H1 (cell line): ENCODE measurements around the gene NRIP2. TPM values are rescaled to one million over a fixed set of nuclear protein-coding genes. Genes with fewer than 3 reads are reported as not detected.

Experiments
- CTCF ChIA-PET: fragments of 300-600 bp; sonication (Branson Sonifier 250); formaldehyde crosslinking; loops from one replicate; lab custom pipeline; 2021; ENCODE audit not compliant: partially characterized antibody; lab: Charles Lee
- POLR2A ChIA-PET: fragments of 300-600 bp; sonication (Branson Sonifier 250); formaldehyde crosslinking; loops from one replicate; lab custom pipeline; 2021; ENCODE audit warnings: inconsistent platforms; ENCODE audit not compliant: partially characterized antibody; lab: Charles Lee
- DNase-seq, 2 experiments: peaks; one replicate each; pipeline versions ENCODE4 v3.0.0 to v3.0.0-alpha.2; 2010 to 2022; ENCODE audit warnings: low spot score in 2 of 2, low read depth in 1 of 2, mixed read lengths in 1 of 2
- FAIRE-seq: peaks from 2 replicates; lab custom pipeline; 2011; peaks lifted over from hg19 to GRCh38; lab: Jason Lieb, UNC
- H2AFZ ChIP-seq: 2 replicates; pipeline ENCODE4 v1.8.1; 2012; ENCODE audit warnings: low read length, inconsistent platforms
- H2AK5ac ChIP-seq: 2 replicates; pipeline ENCODE4 v1.6.1; 2013; ENCODE audit warnings: low read depth, low read length
- H2BK120ac ChIP-seq: replicated peaks from 2 replicates; pipeline ENCODE3; 2013; ENCODE audit warnings: low read depth, low read length, inconsistent platforms
- H2BK12ac ChIP-seq: 2 replicates; pipeline ENCODE4 v1.6.1; 2013; ENCODE audit warnings: low read depth, low read length
- H2BK15ac ChIP-seq: 2 replicates; pipeline ENCODE4 v1.6.1; 2013; ENCODE audit warnings: low read length
- H2BK20ac ChIP-seq: 2 replicates; pipeline ENCODE4 v1.6.1; 2013; ENCODE audit warnings: low read length
- H2BK5ac ChIP-seq: 2 replicates; pipeline ENCODE4 v1.6.1; 2013; ENCODE audit warnings: low read depth, low read length
- H3K14ac ChIP-seq: 2 replicates; pipeline ENCODE4 v1.6.1; 2013; ENCODE audit warnings: inconsistent platforms; ENCODE audit not compliant: insufficient read length
- H3K18ac ChIP-seq: 2 replicates; pipeline ENCODE4 v1.6.1; 2013; ENCODE audit warnings: low read length; ENCODE audit errors: extremely low read depth
- H3K23ac ChIP-seq: 2 replicates; pipeline ENCODE4 v1.6.1; 2013; ENCODE audit warnings: inconsistent platforms; ENCODE audit not compliant: insufficient read length
- H3K23me2 ChIP-seq: 2 replicates; pipeline ENCODE4 v1.6.1; 2013; ENCODE audit warnings: low read depth, low read length
- H3K27ac ChIP-seq: 2 replicates; pipeline ENCODE4 v1.6.1; 2011; ENCODE audit warnings: low read depth, low read length, inconsistent platforms
- H3K27me3 ChIP-seq, 4 experiments: replicated peaks in 1 of 4; 1 replicate in 1 of 4; 2 replicates in 3 of 4; pipeline versions ENCODE4 v1.6.1 to v1.8.1; 2011 to 2013; ENCODE audit warnings: low read length in 3 of 4, mild to moderate bottlenecking in 3 of 4, inconsistent platforms in 2 of 4, mixed read lengths in 2 of 4, moderate library complexity in 1 of 4; ENCODE audit not compliant: control insufficient read depth in 3 of 4, insufficient read depth in 3 of 4; ENCODE audit errors: extremely low read depth in 1 of 4
- H3K36me3 ChIP-seq, 4 experiments: 2 replicates each; pipeline versions ENCODE4 v1.6.1 to v1.8.1; 2011 to 2013; ENCODE audit warnings: mild to moderate bottlenecking in 4 of 4, low read length in 3 of 4, moderate library complexity in 2 of 4, control low read depth in 1 of 4, inconsistent platforms in 1 of 4; ENCODE audit not compliant: insufficient read depth in 4 of 4, control insufficient read depth in 2 of 4
- H3K4ac ChIP-seq: replicated peaks from 2 replicates; pipeline ENCODE3; 2013; ENCODE audit warnings: low read length, low read depth, mixed read lengths, inconsistent platforms; ENCODE audit not compliant: insufficient read length
- H3K4me1 ChIP-seq, 4 experiments: replicated peaks in 1 of 4; 1 replicate in 1 of 4; 2 replicates in 3 of 4; pipeline versions ENCODE4 v1.6.1 to v1.8.1; 2011 to 2013; ENCODE audit warnings: low read length in 3 of 4, inconsistent platforms in 2 of 4, mixed read lengths in 1 of 4; ENCODE audit not compliant: insufficient read depth in 4 of 4, control insufficient read depth in 3 of 4
- H3K4me2 ChIP-seq, 2 experiments: 2 replicates each; pipeline versions ENCODE4 v1.6.1 to v1.8.1; 2011 to 2013; ENCODE audit warnings: low read depth in 2 of 2, low read length in 2 of 2, control low read depth in 1 of 2, inconsistent platforms in 1 of 2, mild to moderate bottlenecking in 1 of 2; ENCODE audit not compliant: insufficient read depth in 1 of 2
- H3K4me3 ChIP-seq, 4 experiments: fragments of 200-600, 300-600 bp in 1 of 4; sonication (generic), shearing (Covaris generic), sonication (Bioruptor Twin) in 1 of 4; 2 replicates each; pipeline versions ENCODE4 v1.5.1 to v1.8.1; 2011 to 2016; ENCODE audit warnings: low read length in 4 of 4, low read depth in 3 of 4, control low read depth in 2 of 4, inconsistent platforms in 2 of 4, mild to moderate bottlenecking in 2 of 4, mixed read lengths in 1 of 4, moderate library complexity in 1 of 4; ENCODE audit not compliant: insufficient read depth in 2 of 4; ENCODE audit errors: extremely low read depth in 1 of 4
- H3K56ac ChIP-seq: replicated peaks from 2 replicates; pipeline ENCODE3; 2013; ENCODE audit warnings: low read depth, mild to moderate bottlenecking, mixed read lengths, low read length, inconsistent platforms; ENCODE audit not compliant: insufficient read length
- H3K79me1 ChIP-seq: 2 replicates; pipeline ENCODE4 v1.6.1; 2013; ENCODE audit warnings: low read depth, low read length, control low read depth
- H3K79me2 ChIP-seq, 2 experiments: 2 replicates each; pipeline versions ENCODE4 v1.6.1 to v1.8.1; 2012 to 2013; ENCODE audit warnings: low read length in 2 of 2, mild to moderate bottlenecking in 2 of 2, inconsistent platforms in 1 of 2; ENCODE audit not compliant: insufficient read depth in 2 of 2, control insufficient read depth in 1 of 2
- H3K9ac ChIP-seq, 4 experiments: replicated peaks in 1 of 4; 1 replicate in 1 of 4; 2 replicates in 3 of 4; pipeline versions ENCODE4 v1.6.1 to v1.8.1; 2011 to 2013; ENCODE audit warnings: low read depth in 3 of 4, low read length in 3 of 4, control low read depth in 2 of 4, mild to moderate bottlenecking in 2 of 4, moderate library complexity in 2 of 4, inconsistent platforms in 1 of 4; ENCODE audit errors: extremely low read depth in 1 of 4
- H3K9me3 ChIP-seq, 2 experiments: 2 replicates each; pipeline versions ENCODE4 v1.6.1 to v1.8.1; 2012 to 2013; ENCODE audit warnings: mild to moderate bottlenecking in 2 of 2, moderate library complexity in 2 of 2, control low read depth in 1 of 2, inconsistent platforms in 1 of 2, low read depth in 1 of 2, low read length in 1 of 2, mixed read lengths in 1 of 2; ENCODE audit not compliant: insufficient read depth in 2 of 2
- H4K20me1 ChIP-seq, 2 experiments: replicated peaks in 1 of 2; 2 replicates each; pipeline versions ENCODE3 to v1.8.1; 2011 to 2013; ENCODE audit warnings: inconsistent platforms in 2 of 2, low read length in 2 of 2, mild to moderate bottlenecking in 1 of 2; ENCODE audit not compliant: insufficient read depth in 2 of 2, control insufficient read depth in 1 of 2
- H4K5ac ChIP-seq: 2 replicates; pipeline ENCODE4 v1.6.1; 2013; ENCODE audit warnings: low read length, low read depth, mixed read lengths, inconsistent platforms; ENCODE audit not compliant: insufficient read length
- H4K8ac ChIP-seq: 2 replicates; pipeline ENCODE4 v1.8.0; 2013; ENCODE audit warnings: mild to moderate bottlenecking, moderate library complexity, low read length, inconsistent platforms; ENCODE audit not compliant: insufficient read depth; ENCODE audit errors: extremely low read depth
- H4K91ac ChIP-seq: replicated peaks from 2 replicates; pipeline ENCODE3; 2013; ENCODE audit warnings: low read length, mixed read lengths, inconsistent platforms; ENCODE audit not compliant: insufficient read length
- BACH1 ChIP-seq: IDR thresholded peaks from 2 replicates; pipeline ENCODE4 v1.6.1; 2012; ENCODE audit warnings: low read length, improper control_type of control experiment
- CBX5 ChIP-seq: fragments of 300-800, 300-1000 bp; sonication (generic); IDR thresholded peaks from 2 replicates; pipeline ENCODE4 v1.7.1; 2016; ENCODE audit warnings: antibody characterized with exemption, low read length, low read depth
- CBX8 ChIP-seq: fragments of 300-800, 300-1000 bp; sonication (generic); IDR thresholded peaks from 2 replicates; pipeline ENCODE4 v1.7.1; 2016; ENCODE audit warnings: low read depth, low read length, borderline replicate concordance
- CREB1 ChIP-seq: IDR thresholded peaks from 2 replicates; pipeline ENCODE4 v1.6.1; 2012; ENCODE audit warnings: inconsistent platforms
- EZH2 ChIP-seq: fragments of 200-600 bp; sonication (generic); IDR thresholded peaks from 2 replicates; pipeline ENCODE4 v1.7.1; 2012; ENCODE audit warnings: low read depth, mild to moderate bottlenecking, moderate library complexity, low read length, inconsistent platforms; ENCODE audit not compliant: severe bottlenecking
- GTF2F1 ChIP-seq: IDR thresholded peaks from 2 replicates; pipeline ENCODE4 v1.6.1; 2012; ENCODE audit warnings: low read depth, low read length, improper control_type of control experiment, borderline replicate concordance
- JUN ChIP-seq: IDR thresholded peaks from 2 replicates; pipeline ENCODE4 v1.6.1; 2011; ENCODE audit warnings: low read depth, mild to moderate bottlenecking, improper control_type of control experiment, low read length
- NANOG ChIP-seq: IDR thresholded peaks from 2 replicates; pipeline ENCODE4 v1.6.1; 2011; ENCODE audit warnings: low read length, low read depth, mild to moderate bottlenecking, inconsistent platforms; ENCODE audit not compliant: insufficient read depth, poor library complexity, severe bottlenecking
- NRF1 ChIP-seq: IDR thresholded peaks from 2 replicates; pipeline ENCODE4 v1.6.1; 2011; ENCODE audit warnings: mild to moderate bottlenecking, low read depth, low read length, improper control_type of control experiment
- POLR2A ChIP-seq, 2 experiments: IDR thresholded peaks; 1 replicate in 1 of 2; 2 replicates in 1 of 2; pipeline ENCODE4 v1.6.1; 2011; ENCODE audit warnings: low read depth in 2 of 2, low read length in 2 of 2, mild to moderate bottlenecking in 2 of 2; ENCODE audit errors: control extremely low read depth in 1 of 2
- SUZ12 ChIP-seq: fragments of 200-600 bp; sonication (generic); IDR thresholded peaks from 2 replicates; pipeline ENCODE4 v1.6.1; 2012; ENCODE audit warnings: mild to moderate bottlenecking, inconsistent platforms, low read length, moderate library complexity, mixed read lengths
- TAF1 ChIP-seq: IDR thresholded peaks from 2 replicates; pipeline ENCODE4 v1.6.1; 2011; ENCODE audit warnings: mild to moderate bottlenecking, low read depth, low read length
- TAF7 ChIP-seq: optimal IDR thresholded peaks from 2 replicates; pipeline ENCODE3; 2011; ENCODE audit warnings: low read depth, mild to moderate bottlenecking, inconsistent platforms, low read length, moderate library complexity, borderline replicate concordance
- ZNF274 ChIP-seq: IDR thresholded peaks from 2 replicates; pipeline ENCODE4 v1.7.0; 2012; ENCODE audit warnings: low read length, borderline replicate concordance; ENCODE audit errors: extremely low read depth
- WGBS, 2 experiments: shearing (Covaris generic) in 1 of 2; methylation state at CpG; one replicate each; pipeline versions ENCODE4 v1.1.6 to v1.1.7; 2013 to 2015; ENCODE audit warnings: low lambda C conversion rate in 2 of 2, mixed read lengths in 2 of 2, inconsistent platforms in 1 of 2, low coverage in 1 of 2, missing lambda C conversion rate in 1 of 2; ENCODE audit not compliant: insufficient replicate concordance in 2 of 2, insufficient coverage in 1 of 2, insufficient read length in 1 of 2; ENCODE audit errors: extremely low coverage in 1 of 2, missing lambda C conversion rate in 1 of 2; 5-methylcytosine and 5-hydroxymethylcytosine counted together
- polyA plus RNA-seq, 7 experiments: library from polyadenylated mRNA; depleted of rRNA in 3 of 7; stranded (reverse) in 5 of 7; unstranded in 2 of 7; fragments of >200 nt in 5 of 7; fragments of 200-250 nt in 2 of 7; gene quantifications; 1 replicate in 5 of 7; 2 replicates in 1 of 7; 4 replicates in 1 of 7; pipeline versions ENCODE4 v1.2.1 to v1.2.3, GENCODE V29; 2011 to 2013; ENCODE audit warnings: missing spikeins in 2 of 7, mixed read lengths in 2 of 7
- total RNA-seq: library from RNA; stranded (reverse); fragmentation: NEBNext Ultra II Directional; extraction: Animal tissue kit (Norgen Biotek cat#: 25700); gene quantifications from 2 replicates; pipeline ENCODE4 v1.2.1, GENCODE V29; 2021

The NRIP2 gene
- total and polyA plus RNA-seq, 2 of the 8 experiments (the other 6 are each of a cell fraction or from before 2014, with no cell fraction given), result 0.06 TPM; not detected in 1

- Histone ChIP-seq H4K8ac (no peak overlapping the region), H3K27ac (no peak overlapping the region), H3K9ac (no peak overlapping the region), H3K4me1 (no peaks in the 10 kb centered on the region), H3K56ac (no peak overlapping the region), H3K36me3 (peaks cover 25 to 80% (median 63%) of the 10 kb centered on the region in 4 experiments), H2BK5ac (no peak overlapping the region), H3K23ac (no peak overlapping the region), H3K79me2 (no peaks in the 10 kb centered on the region), H3K14ac (no peak overlapping the region), H3K9me3 (no peaks in the 10 kb centered on the region), H3K79me1 (no peaks in the 10 kb centered on the region), H2BK20ac (no peak overlapping the region), H4K91ac (no peak overlapping the region), H3K18ac (no peak overlapping the region), H2BK12ac (no peak overlapping the region), H2AK5ac (no peak overlapping the region), H2BK120ac (no peak overlapping the region), H2AFZ (no peak overlapping the region), H3K27me3 (no peaks in the 10 kb centered on the region), H2BK15ac (no peak overlapping the region), H3K4ac (no peak overlapping the region), H4K20me1 (peaks cover 0 to 7% of the 10 kb centered on the region in 2 experiments), H4K5ac (no peak overlapping the region), H3K4me2 (no peak overlapping the region), H3K4me3 (no peak overlapping the region), H3K23me2 (no peaks in the 10 kb centered on the region)
- ChIA-PET POLR2A (interaction anchor here (0.7 to 0.8 kb wide), 2 partner anchors 26 to 34 kb away, joined by 3 read pairs; no protein-coding TSS in a partner anchor), CTCF (interaction anchor here (0.6 to 4.0 kb wide), 7 partner anchors 9 to 179 kb away, joined by 3 to 20 read pairs (median 5); no protein-coding TSS in a partner anchor)
- FAIRE-seq (no peak), DNase-seq (no peak)
- WGBS, 2 experiments, result 92% methylated on average over 7 of the region's 7 CpGs; no CpG with 5 or more reads in 1 of the 2 experiments
- no peak for TF ChIP-seq ZNF274
- TF ChIP-seq NRF1, result no peak
- no peak for TF ChIP-seq CREB1
- TF ChIP-seq TAF1, result no peak
- TF ChIP-seq NANOG, result no peak
- no peak for TF ChIP-seq BACH1
- no peak for TF ChIP-seq SUZ12
- no peak for TF ChIP-seq POLR2A (IDR thresholded peaks at IDR 0.05; ENCODE audit: control extremely low read depth in 1 of 2, low read depth in 2 of 2, low read length in 2 of 2)
- TF ChIP-seq JUN, result no peak
- no peak for TF ChIP-seq TAF7
- no peak for TF ChIP-seq CBX5
- TF ChIP-seq EZH2, result no peak
- TF ChIP-seq CBX8, result no peak
- no peak for TF ChIP-seq GTF2F1
Measured at GRCh38 chr12:2862876-2863275, 28.0 kb upstream of the NRIP2 start.
